GM19328 (cell line): ENCODE results near the gene SYVN1.

Source experiments
- ATAC-seq: cut with Tn5 transposase; IDR thresholded peaks from one replicate; pipeline ENCODE4 v1.9.1; 2021; ENCODE audit warnings: mild to moderate bottlenecking, moderate library complexity; ENCODE audit not compliant: unreplicated experiment

Gene SYVN1

GRCh38 chr11:65113361-65113756, 21.0 kb downstream of the SYVN1 start:
- ATAC-seq: no peak

- no peak for ATAC-seq
Observed at GRCh38 chr11:65112546-65113360, 21.6 kb downstream of the SYVN1 start.

- ATAC-seq: peak; percentile 57
Observed at GRCh38 chr11:65111744-65112545, 22.4 kb downstream of the SYVN1 start, which contains the start of gene TM7SF2. TSS of gene TM7SF2 (plus strand) at chr11:65111872. CDS start at chr11:65112016, 144 bp downstream.

GRCh38 chr11:65111159-65111743, 23.1 kb downstream of the SYVN1 start:
- no peak for ATAC-seq

- no peak for ATAC-seq
Observed at GRCh38 chr11:65110354-65110861, 23.9 kb downstream of the SYVN1 start.

- ATAC-seq: no peak
Observed at GRCh38 chr11:65109231-65110198, 24.8 kb downstream of the SYVN1 start.

GRCh38 chr11:65108469-65109123, 25.7 kb downstream of the SYVN1 start:
- ATAC-seq: no peak

- ATAC-seq: no peak
Observed at GRCh38 chr11:65107751-65108468, 26.4 kb downstream of the SYVN1 start.

- ATAC-seq: no peak
Observed at GRCh38 chr11:65107078-65107477, 27.2 kb downstream of the SYVN1 start.

- ATAC-seq: no peak
Observed at GRCh38 chr11:65104628-65105027, 29.7 kb downstream of the SYVN1 start.

GRCh38 chr11:65103476-65103875, 30.8 kb downstream of the SYVN1 start:
- no peak for ATAC-seq

GRCh38 chr11:65102142-65103095, 31.9 kb downstream of the SYVN1 start:
- no peak for ATAC-seq

GRCh38 chr11:65100674-65101350, 33.5 kb downstream of the SYVN1 start:
- no peak for ATAC-seq

- ATAC-seq: no peak
Observed at GRCh38 chr11:65096926-65097325, 37.4 kb downstream of the SYVN1 start.

GRCh38 chr11:65095974-65096806, 38.1 kb downstream of the SYVN1 start, which contains the start of gene VPS51:
TSS of gene VPS51 (plus strand) at chr11:65096214. CDS start at chr11:65096251, 37 bp downstream.
- peak; percentile 71 for ATAC-seq

- ATAC-seq: no peak
Observed at GRCh38 chr11:65095427-65095826, 38.9 kb downstream of the SYVN1 start.
